ENCODE results near the gene KCTD16.
A peak's percentile ranks its signal among the peaks of the same experiment; 100 is the strongest.

Gene KCTD16

GRCh38 chr5:144328980-144329379 lies 158.3 kb downstream of the KCTD16 start:
- Histone ChIP-seq H3K27me3 (ENCODE audit: insufficient read depth, low read length, poor library complexity) (no peaks in the 10 kb centered on the region), H3K36me3 (ENCODE audit: insufficient read depth, low read length) (no peaks in the 10 kb centered on the region), H3K4me1 (ENCODE audit: insufficient read depth, low read length) (no peaks in the 10 kb centered on the region), H3K27ac (ENCODE audit: low read length) (no peak overlapping the region), H3K9ac (ENCODE audit: low read depth, low read length) (no peak overlapping the region), H3K79me2 (ENCODE audit: insufficient read depth, low read length) (no peaks in the 10 kb centered on the region), H3K4me3 (ENCODE audit: low read depth in 1 of 2, low read length in 2 of 2) (no peak overlapping the region), H3K4me2 (ENCODE audit: insufficient read depth, low read length) (no peak overlapping the region), H3K9me3 (ENCODE audit: insufficient read depth, low read length, severe bottlenecking) (no peaks in the 10 kb centered on the region), H4K20me1 (ENCODE audit: insufficient read depth, low read length) (no peaks in the 10 kb centered on the region), H2AFZ (ENCODE audit: low read depth, low read length) (no peak overlapping the region)
- ATAC-seq (ENCODE audit: insufficient read depth, low read depth) (no peak), DNase-seq (no peak)
- no peak for TF ChIP-seq EZH2 (IDR thresholded peaks at IDR 0.05; ENCODE audit: borderline replicate concordance, low read depth, low read length, severe bottlenecking)
- TF ChIP-seq CTCF (IDR thresholded peaks at IDR 0.05; ENCODE audit: borderline replicate concordance, extremely low read depth, low read length, poor library complexity, severe bottlenecking): no peak

GRCh38 chr5:144329681-144330080 lies 159.0 kb downstream of the KCTD16 start:
- Histone ChIP-seq H3K4me3 (ENCODE audit: low read depth in 1 of 2, low read length in 2 of 2) (no peak overlapping the region), H3K4me2 (ENCODE audit: insufficient read depth, low read length) (no peak overlapping the region), H3K4me1 (ENCODE audit: insufficient read depth, low read length) (no peaks in the 10 kb centered on the region), H3K27ac (ENCODE audit: low read length) (no peak overlapping the region), H2AFZ (ENCODE audit: low read depth, low read length) (no peak overlapping the region), H3K9me3 (ENCODE audit: insufficient read depth, low read length, severe bottlenecking) (no peaks in the 10 kb centered on the region), H3K79me2 (ENCODE audit: insufficient read depth, low read length) (no peaks in the 10 kb centered on the region), H3K27me3 (ENCODE audit: insufficient read depth, low read length, poor library complexity) (no peaks in the 10 kb centered on the region), H4K20me1 (ENCODE audit: insufficient read depth, low read length) (no peaks in the 10 kb centered on the region), H3K36me3 (ENCODE audit: insufficient read depth, low read length) (no peaks in the 10 kb centered on the region), H3K9ac (ENCODE audit: low read depth, low read length) (no peak overlapping the region)
- ATAC-seq (ENCODE audit: insufficient read depth, low read depth): no peak
- DNase-seq: no peak
- TF ChIP-seq CTCF (IDR thresholded peaks at IDR 0.05; ENCODE audit: borderline replicate concordance, extremely low read depth, low read length, poor library complexity, severe bottlenecking) (no peak), EZH2 (IDR thresholded peaks at IDR 0.05; ENCODE audit: borderline replicate concordance, low read depth, low read length, severe bottlenecking) (no peak)

- ATAC-seq (ENCODE audit: insufficient read depth, low read depth): no peak
- TF ChIP-seq EZH2 (IDR thresholded peaks at IDR 0.05; ENCODE audit: borderline replicate concordance, low read depth, low read length, severe bottlenecking): no peak
- TF ChIP-seq CTCF (IDR thresholded peaks at IDR 0.05; ENCODE audit: borderline replicate concordance, extremely low read depth, low read length, poor library complexity, severe bottlenecking): no peak
- Histone ChIP-seq H2AFZ (ENCODE audit: low read depth, low read length) (no peak overlapping the region), H3K4me3 (ENCODE audit: low read depth in 1 of 2, low read length in 2 of 2) (no peak overlapping the region), H3K36me3 (ENCODE audit: insufficient read depth, low read length) (no peaks in the 10 kb centered on the region), H3K79me2 (ENCODE audit: insufficient read depth, low read length) (no peaks in the 10 kb centered on the region), H3K4me1 (ENCODE audit: insufficient read depth, low read length) (no peaks in the 10 kb centered on the region), H4K20me1 (ENCODE audit: insufficient read depth, low read length) (no peaks in the 10 kb centered on the region), H3K9me3 (ENCODE audit: insufficient read depth, low read length, severe bottlenecking) (no peaks in the 10 kb centered on the region), H3K27me3 (ENCODE audit: insufficient read depth, low read length, poor library complexity) (no peaks in the 10 kb centered on the region), H3K4me2 (ENCODE audit: insufficient read depth, low read length) (no peak overlapping the region), H3K27ac (ENCODE audit: low read length) (no peak overlapping the region), H3K9ac (ENCODE audit: low read depth, low read length) (no peak overlapping the region)
- no peak for DNase-seq
Observed at GRCh38 chr5:144331361-144331760, 160.7 kb downstream of the KCTD16 start.

GRCh38 chr5:144332265-144332664 lies 161.6 kb downstream of the KCTD16 start:
- Histone ChIP-seq H3K4me3 (ENCODE audit: low read depth in 1 of 2, low read length in 2 of 2) (no peak overlapping the region), H3K4me2 (ENCODE audit: insufficient read depth, low read length) (no peak overlapping the region), H4K20me1 (ENCODE audit: insufficient read depth, low read length) (no peaks in the 10 kb centered on the region), H3K79me2 (ENCODE audit: insufficient read depth, low read length) (no peaks in the 10 kb centered on the region), H2AFZ (ENCODE audit: low read depth, low read length) (no peak overlapping the region), H3K36me3 (ENCODE audit: insufficient read depth, low read length) (no peaks in the 10 kb centered on the region), H3K27ac (ENCODE audit: low read length) (no peak overlapping the region), H3K27me3 (ENCODE audit: insufficient read depth, low read length, poor library complexity) (no peaks in the 10 kb centered on the region), H3K9ac (ENCODE audit: low read depth, low read length) (no peak overlapping the region), H3K9me3 (ENCODE audit: insufficient read depth, low read length, severe bottlenecking) (no peaks in the 10 kb centered on the region), H3K4me1 (ENCODE audit: insufficient read depth, low read length) (no peaks in the 10 kb centered on the region)
- no peak for TF ChIP-seq EZH2 (IDR thresholded peaks at IDR 0.05; ENCODE audit: borderline replicate concordance, low read depth, low read length, severe bottlenecking)
- peak; percentile 24 for TF ChIP-seq CTCF (IDR thresholded peaks at IDR 0.05; ENCODE audit: borderline replicate concordance, extremely low read depth, low read length, poor library complexity, severe bottlenecking)
- DNase-seq (no peak), ATAC-seq (ENCODE audit: insufficient read depth, low read depth) (no peak)
